Right lobe of liver (tissue), 6 donors: Measurements from ENCODE around the gene ETFA. TPM values are rescaled to one million over a fixed set of nuclear protein-coding genes. Genes with fewer than 3 reads are reported as not detected.

Source experiments
- ATAC-seq, 4 donors: fragments of 200-7000 bp; cut with Tn5 transposase; one replicate each; pipeline ENCODE4 v1.9.1; 2020; ENCODE audit warnings: mild to moderate bottlenecking in 4 of 4, moderate library complexity in 4 of 4
- DNase-seq, 3 donors: peaks; one replicate each; pipeline ENCODE4 v3.0.0-alpha.2; 2020
- H3K27ac ChIP-seq, 3 donors: fragments of 200-600 bp; one replicate each; pipeline ENCODE4 v1.8.0; 2022
- H3K27me3 ChIP-seq, 2 donors: fragments of 200-600 bp; one replicate each; pipeline ENCODE4 v1.8.0; 2022
- H3K36me3 ChIP-seq, 4 donors: fragments of 200-600 bp; sonication (generic) in 1 of 4; one replicate each; pipeline versions ENCODE4 v1.5.1 to v1.8.0; 2017 to 2022; ENCODE audit warnings: control low read depth in 1 of 4
- H3K4me1 ChIP-seq, 4 donors: fragments of 200-600 bp; sonication (generic) in 1 of 4; one replicate each; pipeline versions ENCODE4 v1.5.1 to v1.8.0; 2017 to 2022; ENCODE audit warnings: control low read depth in 1 of 4
- H3K4me3 ChIP-seq, 3 donors: fragments of 200-600 bp; one replicate each; pipeline ENCODE4 v1.8.0; 2022
- H3K9me3 ChIP-seq, 4 donors: fragments of 200-600 bp; sonication (generic) in 1 of 4; one replicate each; pipeline versions ENCODE4 v1.5.1 to v1.8.0; 2017 to 2022; ENCODE audit warnings: control low read depth in 1 of 4
- POLR2A ChIP-seq: fragments of 450-650 bp; IDR thresholded peaks from one replicate; pipeline ENCODE4 v1.6.1; 2017; ENCODE audit warnings: antibody characterized with exemption, mild to moderate bottlenecking
- WGBS: methylation state at CpG from one replicate; pipeline ENCODE4 v1.1.6; 2018; ENCODE audit warnings: low coverage, low lambda C conversion rate; ENCODE audit not compliant: insufficient coverage; ENCODE audit errors: missing lambda C conversion rate; 5-methylcytosine and 5-hydroxymethylcytosine counted together
- intact Hi-C, 2 donors: fragments of 100-400 bp; cut with DNase I; formaldehyde crosslinking; loops; one replicate each; pipeline versions ENCODE4 v1.11.2 to v1.14.1; 2022
- total RNA-seq, 6 experiments: library from RNA; depleted of rRNA in 2 of 6; stranded (reverse); fragments of >200 nt in 2 of 6; fragmentation: NEBNext Ultra II Directional in 3 of 6; extraction: Animal tissue kit (Norgen Biotek cat#: 25700) in 3 of 6; gene quantifications; one replicate each; pipeline versions ENCODE4 v1.1.0 to v1.2.4, GENCODE V29; 2016 to 2023
- TF ChIP-seq, protein P1 (sequence below), 4 donors: fragments of 200-600 bp in 3 of 4; fragments of 450-650 bp in 1 of 4; IDR thresholded peaks; one replicate each; pipeline versions ENCODE4 v1.5.1 to v1.8.0; 2016 to 2022; ENCODE audit warnings: antibody characterized with exemption in 4 of 4, mild to moderate bottlenecking in 2 of 4
- donor health status: DM: no; HTN: yes; CAD: no.
- donor health status: DM: no; HTN: no; CAD: no.
- donor health status: DM: no; HTN: no; CAD: no.
- donor health status: DM: no; HTN: yes; CAD: no.
- donor health status: DM: no; HTN: yes; CAD: no.

Gene ETFA
- total RNA-seq, 6 experiments from 2014 or later = 208 to 302 (median 274) TPM

DNA sequence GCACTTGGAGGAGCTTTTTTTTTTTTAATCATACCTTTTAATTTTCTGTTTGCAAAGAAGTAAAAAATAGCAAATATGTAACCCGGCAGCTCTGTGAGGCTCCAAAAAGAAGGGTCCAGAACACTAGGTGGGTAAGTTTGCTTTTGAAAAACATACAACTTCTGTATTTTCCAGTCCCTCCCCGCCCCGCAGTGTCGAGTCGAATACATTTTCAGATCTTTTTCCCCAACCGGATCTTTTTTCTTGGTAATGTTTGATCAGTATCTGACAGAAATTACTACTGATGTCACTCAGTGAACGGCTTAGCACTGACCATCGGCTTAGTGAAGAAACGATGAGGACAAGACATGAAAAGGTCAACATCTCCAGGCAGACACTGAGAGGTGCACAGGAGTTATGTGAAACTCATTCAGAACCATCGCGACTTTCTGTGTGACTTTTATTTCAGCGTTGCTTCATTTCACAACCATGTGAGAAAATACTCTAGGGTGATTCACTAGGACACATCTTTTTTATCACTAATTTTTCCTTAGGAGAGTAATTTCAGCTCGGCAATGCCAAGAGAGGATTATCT, 36.3 kb upstream of the ETFA start:
- no peaks in the 10 kb centered on the region for H3K36me3 ChIP-seq
- no peak overlapping the region for H3K27ac ChIP-seq
- H3K4me3 ChIP-seq = no peak overlapping the region
- H3K27me3 ChIP-seq = peaks cover 0 to 33% of the 10 kb centered on the region in 2 donors
- peaks cover 0 to 17% (median 0%) of the 10 kb centered on the region in 4 donors for H3K4me1 ChIP-seq
- intact Hi-C loops = no loop called here
- TF ChIP-seq, protein P1, sequence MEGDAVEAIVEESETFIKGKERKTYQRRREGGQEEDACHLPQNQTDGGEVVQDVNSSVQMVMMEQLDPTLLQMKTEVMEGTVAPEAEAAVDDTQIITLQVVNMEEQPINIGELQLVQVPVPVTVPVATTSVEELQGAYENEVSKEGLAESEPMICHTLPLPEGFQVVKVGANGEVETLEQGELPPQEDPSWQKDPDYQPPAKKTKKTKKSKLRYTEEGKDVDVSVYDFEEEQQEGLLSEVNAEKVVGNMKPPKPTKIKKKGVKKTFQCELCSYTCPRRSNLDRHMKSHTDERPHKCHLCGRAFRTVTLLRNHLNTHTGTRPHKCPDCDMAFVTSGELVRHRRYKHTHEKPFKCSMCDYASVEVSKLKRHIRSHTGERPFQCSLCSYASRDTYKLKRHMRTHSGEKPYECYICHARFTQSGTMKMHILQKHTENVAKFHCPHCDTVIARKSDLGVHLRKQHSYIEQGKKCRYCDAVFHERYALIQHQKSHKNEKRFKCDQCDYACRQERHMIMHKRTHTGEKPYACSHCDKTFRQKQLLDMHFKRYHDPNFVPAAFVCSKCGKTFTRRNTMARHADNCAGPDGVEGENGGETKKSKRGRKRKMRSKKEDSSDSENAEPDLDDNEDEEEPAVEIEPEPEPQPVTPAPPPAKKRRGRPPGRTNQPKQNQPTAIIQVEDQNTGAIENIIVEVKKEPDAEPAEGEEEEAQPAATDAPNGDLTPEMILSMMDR (IDR thresholded peaks at IDR 0.05) = no peak
- TF ChIP-seq POLR2A = no peak
- H3K9me3 ChIP-seq = no peaks in the 10 kb centered on the region
- 78% methylated on average over 13 of the region's 13 CpGs for WGBS
- ATAC-seq (no peak), DNase-seq (no peak)

- DNase-seq (no peak), ATAC-seq (peak in 3 of 4 donors; percentile 27 to 34 (median 33))
- WGBS = 19% methylated on average over 6 of the region's 74 CpGs
- no peaks in the 10 kb centered on the region for H3K36me3 ChIP-seq
- intact Hi-C loops = no loop called here
- H3K9me3 ChIP-seq = no peaks in the 10 kb centered on the region
- no peak overlapping the region for H3K27ac ChIP-seq
- TF ChIP-seq, protein P1 (IDR thresholded peaks at IDR 0.05) = no peak
- no peak for TF ChIP-seq POLR2A
- peak overlapping the region; percentile 26 to 45 (median 33) for H3K4me3 ChIP-seq
- peaks cover 0 to 40% of the 10 kb centered on the region in 2 donors for H3K27me3 ChIP-seq
- H3K4me1 ChIP-seq = peaks cover 0 to 22% (median 0%) of the 10 kb centered on the region in 4 donors
Observed at GRCh38 chr15:76346669-76347481, 35.6 kb upstream of the ETFA start.

GRCh38 chr15:76345880-76346668, 34.8 kb upstream of the ETFA start:
- TF ChIP-seq POLR2A = no peak
- TF ChIP-seq, protein P1 (IDR thresholded peaks at IDR 0.05) = no peak
- H3K27ac ChIP-seq = no peak overlapping the region
- WGBS = 8% methylated on average over 19 of the region's 65 CpGs
- peaks cover 0 to 48% of the 10 kb centered on the region in 2 donors for H3K27me3 ChIP-seq
- peak overlapping the region; percentile 26 to 45 (median 33) for H3K4me3 ChIP-seq
- intact Hi-C loops = no loop called here
- ATAC-seq = peak; percentile 52 to 63 (median 62)
- no peaks in the 10 kb centered on the region for H3K36me3 ChIP-seq
- H3K4me1 ChIP-seq = peaks cover 0 to 30% (median 0%) of the 10 kb centered on the region in 4 donors
- no peaks in the 10 kb centered on the region for H3K9me3 ChIP-seq
- no peak for DNase-seq

- ATAC-seq (no peak), DNase-seq (no peak)
- Histone ChIP-seq H3K27me3 (peaks cover 0 to 49% of the 10 kb centered on the region in 2 donors), H3K27ac (no peak overlapping the region), H3K36me3 (no peaks in the 10 kb centered on the region), H3K9me3 (no peaks in the 10 kb centered on the region), H3K4me3 (no peak overlapping the region), H3K4me1 (peaks cover 0 to 36% (median 0%) of the 10 kb centered on the region in 4 donors)
- intact Hi-C loops = no loop called here
- WGBS = 0% methylated on average over 1 of the region's 7 CpGs
- no peak for TF ChIP-seq POLR2A
- TF ChIP-seq, protein P1 (IDR thresholded peaks at IDR 0.05) = no peak
Observed at GRCh38 chr15:76345583-76345879, 34.3 kb upstream of the ETFA start.
